Mammary epithelial cell (primary cell): ENCODE measurements around the gene WNT10A.

ENCODE experiments used
- CTCF ChIP-seq, 2 donors: IDR thresholded peaks in 1 of 2; conservative IDR thresholded peaks in 1 of 2; 2 replicates each; pipeline ENCODE4 v1.5.1; 2011 to 2012; ENCODE audit warnings: inconsistent platforms in 2 of 2, low read length in 2 of 2, mild to moderate bottlenecking in 2 of 2, control low read depth in 1 of 2, low read depth in 1 of 2; ENCODE audit not compliant: insufficient read depth in 1 of 2; ENCODE audit errors: extremely low read depth in 1 of 2
- EZH2 ChIP-seq: IDR thresholded peaks from 2 replicates; pipeline ENCODE4 v1.6.1; 2012; ENCODE audit warnings: low read length, inconsistent platforms, borderline replicate concordance

DNA sequence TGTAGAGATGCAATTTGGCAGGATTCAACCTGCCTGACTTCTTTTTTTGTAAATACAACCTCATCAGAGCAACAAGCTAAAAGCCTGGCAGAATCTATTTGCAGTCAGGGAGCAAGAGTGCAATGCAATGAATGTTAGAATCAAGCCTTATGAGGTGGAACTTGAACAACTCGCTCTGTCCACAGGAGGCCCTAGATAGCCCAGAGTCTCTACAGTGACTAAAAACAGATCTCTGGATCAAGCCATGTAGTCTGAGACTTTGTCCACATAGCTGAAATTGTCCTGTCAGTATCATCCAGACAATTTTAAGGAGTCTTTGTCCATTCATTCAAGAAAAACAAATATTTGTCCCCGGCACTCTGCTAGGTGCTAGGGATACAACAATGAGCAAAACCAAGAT is 46.8 kb downstream of the WNT10A start:
- TF ChIP-seq CTCF (conservative IDR thresholded peaks at IDR 0.05 in 1 of 2, IDR thresholded peaks at IDR 0.05 in 1 of 2; ENCODE audit: extremely low read depth in 1 of 2, insufficient read depth in 1 of 2, low read depth in 1 of 2, low read length in 2 of 2) (no peak), EZH2 (no peak)
